DND-41 (cell line): ENCODE results near the gene CYTH4.

Experiments
- EZH2 ChIP-seq: IDR thresholded peaks from 3 replicates; pipeline ENCODE4 v1.6.1; 2012; ENCODE audit warnings: borderline replicate concordance, low read depth, mild to moderate bottlenecking, moderate library complexity, low read length, inconsistent platforms; ENCODE audit not compliant: severe bottlenecking
- TF ChIP-seq, protein P1 (sequence below): IDR thresholded peaks from 2 replicates; pipeline ENCODE4 v1.5.1; 2012; ENCODE audit warnings: borderline replicate concordance, low read length, moderate library complexity, mild to moderate bottlenecking; ENCODE audit not compliant: poor library complexity, severe bottlenecking; ENCODE audit errors: extremely low read depth

DNA sequence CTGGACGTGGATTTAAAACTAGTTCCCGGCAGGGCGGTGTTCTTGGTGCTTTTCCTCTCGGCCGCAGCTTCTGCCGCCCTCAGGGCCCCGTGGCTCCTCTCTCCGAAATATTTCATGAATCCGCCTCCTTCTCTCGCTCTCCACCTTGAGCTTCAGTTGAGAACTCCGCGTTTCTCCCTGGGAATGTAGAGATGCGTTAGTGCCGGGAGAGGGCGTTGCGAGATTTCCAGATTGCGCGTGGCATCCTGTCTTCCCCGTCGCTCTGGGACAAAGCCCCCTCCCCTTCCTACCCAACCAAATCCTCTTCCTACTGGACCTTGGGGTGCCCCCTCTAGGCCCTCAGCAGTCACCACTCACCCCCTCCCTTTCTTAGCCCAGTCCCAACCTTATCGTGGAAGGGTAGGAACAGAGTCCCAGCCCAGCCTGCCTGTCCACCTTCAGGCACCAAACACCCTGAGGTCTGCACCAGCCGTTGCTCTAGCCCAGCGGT is 22.7 kb upstream of the CYTH4 start:
- TF ChIP-seq, protein P1, sequence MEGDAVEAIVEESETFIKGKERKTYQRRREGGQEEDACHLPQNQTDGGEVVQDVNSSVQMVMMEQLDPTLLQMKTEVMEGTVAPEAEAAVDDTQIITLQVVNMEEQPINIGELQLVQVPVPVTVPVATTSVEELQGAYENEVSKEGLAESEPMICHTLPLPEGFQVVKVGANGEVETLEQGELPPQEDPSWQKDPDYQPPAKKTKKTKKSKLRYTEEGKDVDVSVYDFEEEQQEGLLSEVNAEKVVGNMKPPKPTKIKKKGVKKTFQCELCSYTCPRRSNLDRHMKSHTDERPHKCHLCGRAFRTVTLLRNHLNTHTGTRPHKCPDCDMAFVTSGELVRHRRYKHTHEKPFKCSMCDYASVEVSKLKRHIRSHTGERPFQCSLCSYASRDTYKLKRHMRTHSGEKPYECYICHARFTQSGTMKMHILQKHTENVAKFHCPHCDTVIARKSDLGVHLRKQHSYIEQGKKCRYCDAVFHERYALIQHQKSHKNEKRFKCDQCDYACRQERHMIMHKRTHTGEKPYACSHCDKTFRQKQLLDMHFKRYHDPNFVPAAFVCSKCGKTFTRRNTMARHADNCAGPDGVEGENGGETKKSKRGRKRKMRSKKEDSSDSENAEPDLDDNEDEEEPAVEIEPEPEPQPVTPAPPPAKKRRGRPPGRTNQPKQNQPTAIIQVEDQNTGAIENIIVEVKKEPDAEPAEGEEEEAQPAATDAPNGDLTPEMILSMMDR, result no peak
- no peak for TF ChIP-seq EZH2
